GM21526 (cell line): Measurements from ENCODE around the gene FIBCD1.
"Not testable (repeated sequence)": the region's sequence is repeated elsewhere in the genome, so short reads cannot be mapped to it uniquely, and the experiment has no call there.

Experiments used
- ATAC-seq: cut with Tn5 transposase; IDR thresholded peaks from one replicate; pipeline ENCODE4 v1.9.1; 2021; ENCODE audit warnings: moderate library complexity; ENCODE audit not compliant: unreplicated experiment, low FRiP score

Gene FIBCD1

DNA sequence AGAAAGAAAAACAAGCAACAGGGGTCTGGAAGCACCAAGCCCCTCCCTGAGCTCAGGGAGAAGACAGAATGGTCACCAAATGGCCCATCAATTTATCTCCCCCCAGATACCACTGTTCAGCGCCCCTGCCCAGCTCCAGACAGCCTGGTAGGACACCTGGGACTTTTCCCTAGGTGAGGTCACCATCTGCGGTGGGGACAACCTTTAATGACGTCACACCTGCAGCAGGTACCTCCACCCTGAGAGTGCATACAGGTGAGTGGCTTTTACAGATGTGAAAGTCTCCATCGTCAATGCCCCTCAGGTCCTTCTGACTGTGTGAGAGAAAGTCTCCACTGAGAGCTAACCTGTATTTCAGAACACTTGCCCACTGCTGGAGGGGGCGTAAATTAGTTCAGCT is 35.6 kb upstream of the FIBCD1 start:
- ATAC-seq = no peak

DNA sequence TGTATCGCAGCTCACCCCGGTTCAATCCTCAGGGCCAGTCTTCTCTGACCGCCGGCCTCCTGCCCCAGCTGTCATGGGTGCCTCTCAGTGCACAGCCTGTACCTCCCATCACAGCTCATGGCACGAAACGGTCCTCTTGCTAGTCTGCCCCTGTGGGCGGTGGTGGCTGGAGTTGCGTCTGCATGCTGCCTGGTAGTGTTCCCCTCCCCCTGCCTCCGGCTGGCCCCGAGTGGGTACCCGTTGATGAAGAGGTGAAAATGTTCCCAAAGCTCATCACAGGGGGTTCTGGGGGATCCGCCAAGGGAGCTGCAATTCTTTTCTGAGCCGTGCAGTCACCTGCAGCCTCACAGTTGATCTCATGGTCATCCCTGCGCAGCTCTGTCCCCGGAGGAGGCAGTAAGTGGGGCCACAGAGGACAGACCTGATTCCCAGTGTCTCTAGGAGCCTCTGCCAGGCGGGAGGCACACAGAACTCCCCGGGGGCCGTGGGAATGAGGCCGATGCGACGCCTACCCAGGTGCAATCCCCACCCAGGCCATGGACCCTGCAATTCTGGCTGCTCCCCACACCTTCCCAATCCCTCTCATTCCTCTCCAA is 34.7 kb upstream of the FIBCD1 start:
- ATAC-seq = no peak

DNA sequence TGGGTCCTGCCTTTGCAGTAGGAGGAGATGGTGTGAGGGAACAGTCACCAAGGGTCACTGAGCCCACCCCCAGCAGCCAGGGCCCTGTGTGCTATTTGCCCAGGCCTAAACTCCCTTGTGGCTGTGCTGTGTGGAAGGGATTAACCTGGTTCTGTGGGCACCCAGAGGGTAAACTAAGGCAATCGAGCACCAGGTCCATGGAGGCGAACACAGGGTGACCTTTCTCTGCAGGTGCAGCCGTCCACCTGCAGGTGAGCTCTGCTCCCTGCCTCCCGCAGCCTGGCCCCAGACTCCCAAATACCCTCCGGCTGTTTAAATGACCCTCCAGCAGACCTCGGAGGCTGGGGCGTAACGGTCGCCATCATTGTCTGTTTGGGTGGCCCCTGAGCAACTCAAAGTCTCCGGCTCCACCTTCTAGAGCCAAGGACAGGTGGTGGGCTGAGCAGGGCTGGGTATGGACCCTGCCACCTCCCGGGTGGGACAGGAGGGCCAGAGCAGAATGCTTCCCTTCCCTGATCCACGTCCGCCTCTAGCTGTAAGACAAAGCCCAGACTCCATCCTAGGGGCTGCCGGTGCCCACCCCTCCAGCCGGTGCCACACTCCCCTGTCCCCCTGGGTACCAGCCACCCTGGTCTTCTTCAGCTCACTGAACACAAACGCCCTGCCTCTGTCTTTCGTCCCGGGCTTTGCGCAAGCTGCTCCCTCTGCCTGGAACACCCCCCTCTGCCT is 34.1 kb upstream of the FIBCD1 start:
- ATAC-seq = no peak

- ATAC-seq = no peak
Measured at GRCh38 chr9:130972277-130972956, 33.4 kb upstream of the FIBCD1 start.

DNA sequence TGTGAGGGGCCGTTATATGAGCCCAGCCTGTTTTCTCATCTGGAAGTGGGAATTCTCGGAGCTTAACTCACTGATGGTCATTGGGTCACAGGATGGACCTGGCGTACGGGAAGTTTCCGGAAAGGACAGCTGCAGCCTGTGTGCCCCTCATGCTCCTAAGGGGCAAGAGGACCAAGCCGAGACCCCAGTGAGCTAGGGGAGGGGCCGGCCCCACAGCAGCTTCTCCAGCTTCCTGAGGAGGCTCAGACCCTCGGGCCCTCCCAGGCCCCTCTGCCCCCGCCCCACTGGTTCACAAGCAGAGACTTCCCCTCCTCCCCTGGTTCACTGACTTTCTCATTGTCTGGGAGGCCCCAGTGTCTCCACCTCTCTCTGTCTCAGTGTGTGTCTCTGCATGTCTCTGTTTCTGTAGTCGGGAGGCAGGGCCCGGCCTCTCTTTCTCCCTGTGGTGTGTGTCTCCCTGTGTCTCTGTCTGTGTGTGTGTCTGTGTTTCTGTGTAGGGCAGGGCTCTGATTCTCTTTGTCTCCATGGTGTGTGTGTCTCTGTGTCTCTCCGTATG is 32.3 kb upstream of the FIBCD1 start:
- ATAC-seq = no peak

DNA sequence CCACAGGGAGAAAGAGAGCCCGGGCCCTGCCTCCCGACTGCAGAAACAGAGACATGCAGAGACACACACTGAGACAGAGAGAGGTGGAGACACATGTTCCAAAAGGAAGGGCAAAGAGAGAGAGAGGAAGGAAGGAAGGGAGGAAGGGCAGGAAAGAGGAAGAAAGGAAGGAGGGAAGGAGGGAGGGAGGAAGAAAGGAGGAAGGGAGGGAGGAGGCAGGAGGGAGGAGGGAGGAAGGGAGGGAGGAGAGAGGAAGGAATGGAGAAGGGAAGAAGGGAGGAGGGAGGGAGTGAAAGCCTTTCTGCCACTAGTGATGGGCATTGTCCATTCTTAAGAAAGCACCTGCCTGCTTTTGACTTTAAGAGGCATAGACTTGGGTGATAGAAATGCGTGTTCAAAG is 31.8 kb upstream of the FIBCD1 start:
- ATAC-seq = no peak

- ATAC-seq = no peak
Measured at GRCh38 chr9:130970052-130970451, 31.0 kb upstream of the FIBCD1 start.

GRCh38 chr9:130965680-130966079 is 26.6 kb upstream of the FIBCD1 start:
- ATAC-seq = no peak

DNA sequence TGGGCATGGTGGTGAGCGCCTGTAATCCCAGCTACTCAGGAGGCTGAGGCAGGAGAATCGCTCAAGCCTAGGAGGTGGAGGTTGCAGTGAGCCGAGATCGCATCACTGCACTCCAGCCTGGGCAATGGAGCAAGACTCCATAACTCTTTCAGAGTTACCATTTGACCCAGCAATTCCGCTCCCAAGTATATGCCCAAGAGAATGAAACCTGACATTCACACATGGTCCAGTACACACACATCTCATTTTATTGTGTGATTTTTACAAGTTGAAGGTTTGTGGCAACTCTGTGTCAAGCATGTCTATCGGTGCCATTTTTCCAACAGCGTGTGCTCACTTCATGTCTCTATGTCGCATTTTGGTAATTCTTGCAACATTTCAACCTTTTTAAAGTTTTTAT is 24.9 kb upstream of the FIBCD1 start:
- no peak for ATAC-seq

DNA sequence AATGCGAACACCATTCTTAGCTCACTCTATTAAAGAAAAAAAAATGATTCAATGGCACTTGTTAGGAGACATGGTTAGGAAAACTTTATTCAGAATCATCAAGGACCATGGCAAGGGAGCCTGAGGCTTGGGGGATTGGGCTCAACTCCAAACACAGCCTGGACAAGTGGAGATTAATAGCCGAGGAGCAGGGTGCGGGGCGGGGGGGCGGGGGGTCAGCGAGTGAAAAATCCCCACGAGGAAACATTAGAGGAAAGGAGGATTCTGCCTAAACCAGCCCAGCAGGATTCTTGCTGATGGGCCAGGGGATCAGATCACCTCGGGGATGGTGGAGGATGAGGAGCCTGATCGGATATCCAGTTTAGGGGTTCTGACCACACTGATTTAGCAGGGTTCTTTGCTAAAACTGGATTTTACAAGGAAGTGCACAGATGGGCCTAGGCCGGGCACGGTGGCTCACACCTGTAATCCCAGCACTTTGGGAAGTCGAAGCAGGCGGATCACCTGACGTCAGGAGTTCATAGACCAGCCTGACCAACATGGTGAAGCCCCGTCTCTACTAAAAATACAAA is 24.4 kb upstream of the FIBCD1 start:
- ATAC-seq = no peak

DNA sequence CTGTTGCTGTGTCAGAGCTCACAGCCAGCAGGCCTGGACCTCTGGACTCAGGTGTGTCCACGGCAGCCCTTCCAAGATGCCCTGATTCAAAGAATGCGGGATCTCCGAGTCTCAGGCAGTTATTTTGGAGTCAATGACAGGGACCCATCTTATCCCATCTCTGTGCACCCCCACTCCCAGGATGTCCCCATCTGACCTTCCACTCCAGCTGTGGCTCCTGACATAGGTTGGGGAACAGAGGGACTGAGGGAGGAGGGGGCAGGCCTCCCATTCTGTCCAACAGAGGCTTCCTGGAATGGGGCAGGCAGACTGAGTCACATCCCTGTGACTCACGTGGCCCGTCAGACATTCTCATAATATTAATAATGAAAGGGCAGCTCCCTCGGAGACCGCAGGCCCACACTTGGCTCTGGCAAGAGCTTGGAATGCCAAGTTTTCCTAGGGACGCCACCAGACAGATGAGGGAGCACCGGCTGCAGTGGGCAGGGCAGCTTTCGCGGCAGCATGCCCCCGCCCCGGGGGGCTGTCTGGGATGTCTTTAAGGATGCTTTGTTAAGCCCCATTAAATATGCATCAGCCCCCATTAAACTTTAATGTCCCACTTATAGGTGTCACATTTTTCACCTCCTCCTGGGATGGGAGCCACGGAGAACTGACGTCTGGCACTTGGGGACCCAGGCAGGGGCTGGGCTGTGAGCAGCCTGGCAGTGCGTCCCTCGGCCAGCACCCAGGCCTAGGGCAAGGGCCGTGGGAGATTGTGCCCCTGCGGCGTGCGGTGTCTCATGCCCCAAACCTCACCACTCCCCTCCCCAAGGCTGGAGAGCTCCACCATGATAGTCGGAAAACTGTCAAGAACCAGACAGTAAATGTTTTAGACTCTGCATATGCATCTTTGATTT is 23.6 kb upstream of the FIBCD1 start:
- no peak for ATAC-seq

GRCh38 chr9:130961511-130962300 is 22.7 kb upstream of the FIBCD1 start:
- no peak for ATAC-seq

DNA sequence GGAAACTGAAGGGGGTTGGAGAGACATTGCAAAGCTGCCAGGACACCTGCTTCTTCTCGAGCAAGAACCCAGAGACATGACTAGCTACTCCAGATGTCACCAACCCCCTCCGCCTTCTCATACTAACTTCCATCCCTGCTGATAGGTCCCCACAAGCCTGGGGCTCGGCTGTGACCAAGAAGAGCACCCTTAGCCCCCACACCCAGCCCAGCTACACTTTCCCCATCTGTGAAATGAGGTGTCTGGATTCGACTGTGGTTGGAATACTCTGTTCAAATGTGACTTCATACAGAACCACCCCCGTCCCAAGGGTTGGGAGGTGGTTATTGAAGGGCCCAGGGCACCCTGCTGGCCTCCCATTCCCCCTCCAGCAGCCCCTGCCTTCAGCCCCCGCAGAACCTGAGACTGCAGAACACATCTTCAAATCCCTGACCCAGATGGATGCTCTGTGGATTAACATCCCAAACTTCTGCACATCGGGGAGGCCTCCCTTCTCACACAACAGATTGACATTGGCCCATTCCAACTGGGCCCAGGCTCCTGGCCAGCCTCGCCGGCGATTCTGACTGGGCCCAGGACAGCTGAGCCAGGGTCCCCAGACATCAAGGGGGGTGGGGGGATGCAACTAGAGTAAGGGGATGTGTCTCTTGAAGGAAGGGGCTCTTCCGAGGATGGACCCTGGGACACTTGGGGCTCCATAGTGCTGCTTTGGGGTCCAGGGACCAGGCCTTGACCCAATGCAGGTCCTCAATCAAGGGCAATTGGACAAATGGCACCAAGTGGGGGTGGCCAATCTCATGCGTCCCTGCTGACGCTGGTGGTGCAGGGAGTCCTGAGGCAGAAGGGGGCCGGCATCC is 21.7 kb upstream of the FIBCD1 start:
- ATAC-seq = no peak

DNA sequence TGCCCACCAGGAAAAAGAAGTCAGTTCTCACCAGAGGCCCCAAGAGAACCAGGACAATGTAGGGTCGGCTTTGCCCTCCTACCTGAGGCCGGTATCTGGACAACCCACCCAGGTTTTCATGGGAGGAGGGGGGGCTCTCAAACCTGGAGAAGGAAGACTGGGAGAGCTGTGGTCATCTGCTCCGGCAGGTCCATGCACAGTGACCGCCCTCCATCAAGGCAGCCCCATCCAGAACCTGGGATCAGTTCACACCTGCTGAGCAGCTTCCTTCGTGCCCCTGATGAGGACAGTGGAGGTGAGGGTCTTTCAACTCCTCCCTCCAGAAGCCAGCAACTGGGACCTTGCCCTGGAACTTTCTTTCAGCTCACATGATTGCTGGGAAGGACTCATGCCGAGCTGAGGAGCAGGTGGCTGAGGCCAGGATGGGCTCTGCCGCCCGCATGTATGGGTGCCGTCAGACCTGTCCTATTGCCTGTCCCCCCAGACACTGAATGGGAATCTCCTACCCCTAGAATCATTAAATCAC is 20.8 kb upstream of the FIBCD1 start:
- ATAC-seq = no peak

- not testable (repeated sequence) for ATAC-seq
Measured at GRCh38 chr9:130958564-130958963, 19.5 kb upstream of the FIBCD1 start.

GRCh38 chr9:130957451-130958203 is 18.6 kb upstream of the FIBCD1 start:
- no peak for ATAC-seq

- ATAC-seq = no peak
Measured at GRCh38 chr9:130956636-130957450, 17.8 kb upstream of the FIBCD1 start.
